ENCODE data around the gene KIAA1217.

KIAA1217 gene

GRCh38 chr10:24207781-24208611 is 942 bp upstream of the KIAA1217 start:
- Histone ChIP-seq H2AFZ (ENCODE audit: low read depth) (peak overlapping the region; percentile 52), H3K4me3 (IDR thresholded peaks at IDR 0.05; ENCODE audit: insufficient read depth, low read depth, low read length) (no peak overlapping the region), H3K4me2 (peak overlapping the region; percentile 46; the same call in 1 of the 2 replicates)

GRCh38 chr10:24209432-24209771 is 464 bp downstream of the KIAA1217 start:
- peaks cover 6% of the 10 kb centered on the region for H3K4me1 ChIP-seq (ENCODE audit: low read depth, poor library complexity, severe bottlenecking)
- H3K27me3 ChIP-seq (ENCODE audit: insufficient read depth, low read depth) = no peaks in the 10 kb centered on the region
- TF ChIP-seq CTCF (conservative IDR thresholded peaks at IDR 0.05; ENCODE audit: low read depth, low read length) = no peak
- H3K9ac ChIP-seq = peak overlapping the region; percentile 56
- H3K4me2 ChIP-seq = peak overlapping the region; percentile 46; the same call in 1 of the 2 replicates
- H3K27ac ChIP-seq = peak overlapping the region; percentile 46
- no peak overlapping the region for H3K4me3 ChIP-seq (IDR thresholded peaks at IDR 0.05; ENCODE audit: insufficient read depth, low read depth, low read length)
- H4K20me1 ChIP-seq (ENCODE audit: insufficient read depth) = no peaks in the 10 kb centered on the region
- H3K36me3 ChIP-seq (ENCODE audit: insufficient read depth) = no peaks in the 10 kb centered on the region
- H2AFZ ChIP-seq (ENCODE audit: low read depth) = peak overlapping the region; percentile 52
- H3K79me2 ChIP-seq (ENCODE audit: insufficient read depth, low read depth) = no peaks in the 10 kb centered on the region

More at GRCh38 chr10:24207781-24208611, 942 bp upstream of the KIAA1217 start:
- Histone ChIP-seq H3K27ac (peak overlapping the region; percentile 46; the same call in 1 of the 2 replicates), H3K27me3 (ENCODE audit: insufficient read depth, low read depth) (no peaks in the 10 kb centered on the region), H3K4me1 (ENCODE audit: low read depth, poor library complexity, severe bottlenecking) (peaks cover 6% of the 10 kb centered on the region), H4K20me1 (ENCODE audit: insufficient read depth) (no peaks in the 10 kb centered on the region), H3K79me2 (ENCODE audit: insufficient read depth, low read depth) (no peaks in the 10 kb centered on the region), H3K36me3 (ENCODE audit: insufficient read depth) (no peaks in the 10 kb centered on the region), H3K9ac (peak overlapping the region; percentile 56; the same call in 1 of the 2 replicates)
- no peak for TF ChIP-seq CTCF (conservative IDR thresholded peaks at IDR 0.05; ENCODE audit: low read depth, low read length)

GRCh38 chr10:24209946-24210491 is 1.1 kb downstream of the KIAA1217 start:
- TF ChIP-seq CTCF (conservative IDR thresholded peaks at IDR 0.05; ENCODE audit: low read depth, low read length) = no peak
- Histone ChIP-seq H3K27me3 (ENCODE audit: insufficient read depth, low read depth) (no peaks in the 10 kb centered on the region), H3K79me2 (ENCODE audit: insufficient read depth, low read depth) (no peaks in the 10 kb centered on the region), H4K20me1 (ENCODE audit: insufficient read depth) (no peaks in the 10 kb centered on the region), H2AFZ (ENCODE audit: low read depth) (peak overlapping the region; percentile 52; the same call in 1 of the 2 replicates), H3K4me3 (IDR thresholded peaks at IDR 0.05; ENCODE audit: insufficient read depth, low read depth, low read length) (no peak overlapping the region), H3K36me3 (ENCODE audit: insufficient read depth) (no peaks in the 10 kb centered on the region), H3K4me2 (peak overlapping the region; percentile 46; the same call in 1 of the 2 replicates), H3K4me1 (ENCODE audit: low read depth, poor library complexity, severe bottlenecking) (peaks cover 6% of the 10 kb centered on the region), H3K27ac (no peak overlapping the region; the same call in 1 of the 2 replicates), H3K9ac (peak overlapping the region; percentile 56)

- peak overlapping the region; percentile 21; the same call in 1 of the 2 replicates for H3K4me2 ChIP-seq
- no peaks in the 10 kb centered on the region for H3K36me3 ChIP-seq (ENCODE audit: insufficient read depth)
- H3K9ac ChIP-seq = no peak overlapping the region
- no peaks in the 10 kb centered on the region for H3K79me2 ChIP-seq (ENCODE audit: insufficient read depth, low read depth)
- H2AFZ ChIP-seq (ENCODE audit: low read depth) = no peak overlapping the region
- no peak overlapping the region for H3K4me3 ChIP-seq (IDR thresholded peaks at IDR 0.05; ENCODE audit: insufficient read depth, low read depth, low read length)
- no peaks in the 10 kb centered on the region for H3K27me3 ChIP-seq (ENCODE audit: insufficient read depth, low read depth)
- H3K4me1 ChIP-seq (ENCODE audit: low read depth, poor library complexity, severe bottlenecking) = peaks cover 6% of the 10 kb centered on the region
- no peaks in the 10 kb centered on the region for H4K20me1 ChIP-seq (ENCODE audit: insufficient read depth)
- TF ChIP-seq CTCF (conservative IDR thresholded peaks at IDR 0.05; ENCODE audit: low read depth, low read length) = no peak
- H3K27ac ChIP-seq = no peak overlapping the region
Observed at GRCh38 chr10:24210501-24210900, 1.6 kb downstream of the KIAA1217 start.

Data from KMS-11 (cell line).